Kidney epithelial cell (primary cell): Measurements from ENCODE around the gene DNAH6. TPM values are rescaled to one million over a fixed set of nuclear protein-coding genes. Genes with fewer than 3 reads are reported as not detected.

Experiments
- DNase-seq: peaks from one replicate; pipeline ENCODE4 v3.0.0-alpha.2; 2010; ENCODE audit warnings: low read depth
- H3K27me3 ChIP-seq: 2 replicates; pipeline ENCODE4 v1.6.0; 2011; ENCODE audit warnings: low read length; ENCODE audit not compliant: control insufficient read depth, insufficient read depth
- H3K36me3 ChIP-seq: 2 replicates; pipeline ENCODE4 v1.5.1; 2011; ENCODE audit warnings: low read length; ENCODE audit not compliant: control insufficient read depth, insufficient read depth
- H3K4me3 ChIP-seq: 2 replicates; pipeline ENCODE4 v1.5.1; 2011; ENCODE audit warnings: low read depth, mild to moderate bottlenecking, control low read depth, low read length
- CTCF ChIP-seq: IDR thresholded peaks from 2 replicates; pipeline ENCODE4 v1.5.1; 2011; ENCODE audit warnings: mild to moderate bottlenecking, moderate library complexity, low read length, control low read depth, inconsistent platforms; ENCODE audit not compliant: insufficient read depth, poor library complexity, severe bottlenecking
- total RNA-seq: library from RNA; depleted of rRNA; stranded (reverse); fragments of >200 nt; gene quantifications from 2 replicates; pipeline ENCODE4 v1.2.3, GENCODE V29; 2015

DNAH6 gene
- total RNA-seq, 1 donor from 2014 or later = 0.63 TPM

- H3K36me3 ChIP-seq = no peaks in the 10 kb centered on the region
- no peaks in the 10 kb centered on the region for H3K27me3 ChIP-seq
- H3K4me3 ChIP-seq = no peak overlapping the region
- DNase-seq = no peak
- no peak for TF ChIP-seq CTCF
Measured at GRCh38 chr2:84817239-84817655, 300.9 kb downstream of the DNAH6 start.

- Histone ChIP-seq H3K27me3 (no peaks in the 10 kb centered on the region), H3K36me3 (no peaks in the 10 kb centered on the region), H3K4me3 (no peak overlapping the region)
- TF ChIP-seq CTCF = no peak
- no peak for DNase-seq
Measured at GRCh38 chr2:84821806-84822205, 305.5 kb downstream of the DNAH6 start.

GRCh38 chr2:84823229-84823628 is 306.9 kb downstream of the DNAH6 start:
- DNase-seq = no peak
- TF ChIP-seq CTCF = no peak
- no peak overlapping the region for H3K4me3 ChIP-seq
- no peaks in the 10 kb centered on the region for H3K36me3 ChIP-seq
- peaks cover 2% of the 10 kb centered on the region for H3K27me3 ChIP-seq

GRCh38 chr2:84823788-84824187 is 307.5 kb downstream of the DNAH6 start:
- TF ChIP-seq CTCF = no peak
- Histone ChIP-seq H3K4me3 (no peak overlapping the region), H3K27me3 (peaks cover 2% of the 10 kb centered on the region), H3K36me3 (no peaks in the 10 kb centered on the region)
- DNase-seq = no peak

- TF ChIP-seq CTCF = no peak
- no peaks in the 10 kb centered on the region for H3K36me3 ChIP-seq
- no peak overlapping the region for H3K4me3 ChIP-seq
- peaks cover 2% of the 10 kb centered on the region for H3K27me3 ChIP-seq
- no peak for DNase-seq
Measured at GRCh38 chr2:84827978-84828575, 311.8 kb downstream of the DNAH6 start.

- Histone ChIP-seq H3K36me3 (no peaks in the 10 kb centered on the region), H3K27me3 (peaks cover 2% of the 10 kb centered on the region), H3K4me3 (no peak overlapping the region)
- no peak for TF ChIP-seq CTCF
- no peak for DNase-seq
Measured at GRCh38 chr2:84829693-84830092, 313.4 kb downstream of the DNAH6 start.
